Kidney glomerular epithelial cell (primary cell): ENCODE data around the gene PTGR2.
"Not testable (repeated sequence)": the region's sequence is repeated elsewhere in the genome, so short reads cannot be mapped to it uniquely, and the experiment has no call there.

Source experiments
- DNase-seq: peaks from one replicate; lab custom pipeline; 2025; lab: John Stamatoyannopoulos, UW

The PTGR2 gene

DNA sequence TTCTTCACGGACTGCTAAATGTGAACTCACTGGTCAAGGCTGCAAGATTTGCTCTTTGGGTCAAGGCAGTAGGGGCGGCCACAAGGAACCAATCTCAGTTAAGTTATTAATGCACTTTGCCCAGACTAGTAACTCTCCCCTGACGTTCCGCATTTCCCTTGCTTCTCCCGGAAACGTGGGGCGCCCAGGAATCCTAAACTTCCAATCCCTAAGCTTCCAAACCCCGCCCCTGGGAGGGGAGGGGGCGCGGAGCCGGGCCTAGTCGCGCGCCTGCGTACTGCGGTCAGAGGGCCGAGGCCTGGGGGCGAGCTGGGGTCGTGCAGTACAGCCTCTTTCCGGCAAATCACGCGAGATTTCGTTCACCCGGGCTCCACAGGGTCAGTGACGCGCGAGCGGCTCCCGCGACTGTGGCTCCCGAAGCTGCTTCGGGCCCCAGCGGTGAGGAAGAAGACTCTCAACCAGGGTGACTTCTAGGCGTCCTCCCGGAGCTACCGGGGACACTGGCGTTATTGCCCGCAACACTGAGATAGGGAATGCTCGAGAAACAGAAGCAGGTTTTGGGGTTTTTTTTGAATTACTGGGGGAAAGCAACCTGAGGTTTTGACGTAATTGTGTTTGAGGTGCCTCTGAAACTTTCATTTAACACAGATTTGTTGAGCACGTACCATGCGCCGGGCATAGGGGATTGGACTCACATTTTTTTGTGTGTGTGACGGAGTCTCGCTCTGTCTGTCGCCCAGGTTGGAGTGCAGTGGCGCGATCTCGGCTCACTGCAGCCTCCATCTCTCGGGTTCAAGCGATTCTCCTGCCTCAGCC is at the start of gene PTGR2:
Gene PTGR2, plus strand, starts transcription at position 265 of the 816 bp plus-strand sequence. CDS start 7,032 bp downstream, outside the sequence.
- DNase-seq = peak; percentile 93

- no peak for DNase-seq
Observed at GRCh38 chr14:73802431-73803188, 49.0 kb upstream of the PTGR2 start.

DNA sequence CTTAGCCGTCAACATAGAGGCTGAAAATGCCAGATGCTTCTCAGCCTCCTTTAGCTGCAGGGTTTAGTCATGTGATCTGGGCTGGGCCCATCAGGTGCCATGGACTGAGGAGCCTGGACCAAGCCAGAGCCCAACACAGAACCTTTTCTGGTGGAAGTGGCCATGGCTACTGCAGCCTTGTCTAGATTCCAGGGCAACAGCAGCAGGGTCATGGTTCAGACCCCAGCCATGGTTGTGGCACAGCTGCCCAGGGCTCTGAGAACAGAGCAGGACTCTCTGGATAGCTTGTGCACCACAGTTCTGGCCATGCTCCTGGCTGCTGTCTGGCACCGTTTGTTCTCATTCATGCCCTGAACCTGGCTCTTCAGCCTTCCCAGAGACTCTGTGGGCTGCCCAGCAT is 47.0 kb upstream of the PTGR2 start:
- DNase-seq = no peak

DNA sequence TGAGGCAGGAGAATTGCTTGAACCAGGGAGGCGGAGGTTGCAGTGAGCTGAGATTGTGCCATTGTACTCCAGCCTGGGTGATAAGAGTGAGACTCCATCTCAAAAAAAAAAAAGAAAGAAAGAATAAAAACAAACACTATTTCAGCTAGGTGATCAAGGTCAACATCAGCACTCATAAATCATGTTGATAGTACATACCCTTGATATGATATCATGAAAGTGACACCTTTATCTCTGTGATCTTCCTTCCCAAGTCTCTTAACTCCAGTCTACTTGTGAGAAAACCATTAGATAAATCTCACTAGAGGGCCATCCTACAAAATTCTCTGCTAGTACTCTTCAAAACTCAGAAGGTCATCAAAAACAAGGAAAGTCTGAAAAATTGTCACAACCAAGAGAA is 44.2 kb upstream of the PTGR2 start:
- DNase-seq = no peak

GRCh38 chr14:73809391-73809790 is 42.2 kb upstream of the PTGR2 start:
- DNase-seq = no peak

DNA sequence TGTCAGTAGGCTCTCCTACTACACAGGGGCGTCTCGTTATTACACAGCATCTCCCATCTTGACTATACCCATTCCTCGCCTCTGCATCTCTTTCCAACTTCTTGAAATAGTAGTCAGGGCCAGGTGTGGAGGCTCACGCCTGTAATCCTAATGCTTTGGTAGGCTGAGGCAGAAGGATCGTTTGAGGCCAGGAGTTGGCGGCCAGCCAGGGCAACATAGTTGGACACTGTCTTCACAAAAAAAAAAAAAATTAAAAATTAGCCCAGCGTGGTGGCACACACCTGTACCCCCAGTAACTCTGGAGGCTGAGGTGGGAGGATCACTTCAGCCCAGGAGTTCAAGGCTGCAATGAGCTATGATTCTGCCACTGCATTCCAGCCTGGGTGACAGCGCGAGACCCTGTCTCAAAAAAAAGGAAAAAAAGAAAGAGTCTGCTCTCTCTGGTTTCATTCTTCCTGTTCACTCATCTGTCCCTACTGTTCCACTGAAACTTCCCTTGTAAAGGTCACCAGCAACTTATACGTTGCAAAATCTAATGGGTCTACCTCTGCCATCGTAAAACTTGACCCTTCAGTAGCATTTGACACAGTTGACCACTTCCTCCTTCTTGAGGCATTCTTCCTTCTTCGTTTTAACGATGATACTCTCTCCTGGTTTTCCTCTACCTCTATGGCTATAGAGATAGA is 41.0 kb upstream of the PTGR2 start:
- DNase-seq = no peak

DNA sequence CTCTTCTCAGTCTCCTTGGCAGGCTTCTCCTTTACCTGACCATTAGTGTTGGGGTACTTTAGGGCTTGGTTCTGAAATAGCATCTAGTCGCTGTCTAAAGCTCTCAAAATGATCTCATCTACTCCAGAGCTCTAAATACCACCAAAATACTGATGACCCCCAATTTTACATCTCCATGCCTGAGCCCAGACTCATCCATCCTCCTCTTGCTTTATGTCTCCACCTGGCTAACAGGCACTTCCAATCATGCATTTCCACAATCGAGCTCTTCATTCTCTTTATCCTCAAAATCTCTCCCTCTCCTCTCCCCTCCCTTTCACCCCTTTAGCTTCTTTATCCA is 40.5 kb upstream of the PTGR2 start:
- DNase-seq = no peak

DNA sequence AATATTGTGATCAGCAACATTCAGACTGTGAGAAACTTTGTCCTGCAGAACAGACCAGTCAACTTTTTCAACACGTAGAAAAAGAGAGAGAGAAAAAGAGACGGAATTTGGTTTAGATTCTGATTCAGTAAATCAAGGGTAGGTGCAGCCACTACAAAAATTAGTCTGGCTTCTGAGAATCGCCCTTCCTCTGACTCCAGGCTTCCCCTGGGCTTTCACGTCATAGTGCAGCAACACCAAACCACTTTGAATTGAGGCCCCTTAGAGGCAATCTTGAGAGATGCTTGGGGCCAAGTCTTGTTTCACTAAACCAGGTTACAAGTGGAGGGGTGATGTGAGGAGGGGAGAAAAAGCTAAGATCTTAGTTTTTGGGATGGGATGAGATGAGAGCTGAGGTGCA is 37.5 kb upstream of the PTGR2 start:
- no peak for DNase-seq

DNA sequence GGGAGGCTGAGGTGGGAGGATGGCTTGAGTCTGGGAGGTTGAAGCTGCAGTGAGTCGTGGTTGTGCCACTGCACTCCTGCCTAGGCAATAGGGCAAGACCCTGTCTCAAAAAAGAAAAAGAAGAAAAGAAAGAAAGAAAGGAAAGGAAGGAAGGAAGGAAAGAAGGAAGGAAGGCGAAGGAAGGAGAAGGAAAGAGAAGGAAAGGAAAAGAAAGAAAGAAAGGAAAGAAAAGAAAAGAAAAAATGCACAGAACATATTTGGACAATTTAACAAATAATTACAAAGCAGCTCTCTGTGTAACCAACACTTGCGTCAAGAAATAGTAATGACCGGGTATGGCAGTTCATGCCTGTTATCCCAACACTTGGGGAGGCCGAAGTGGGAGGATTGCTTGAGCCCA is 35.8 kb upstream of the PTGR2 start:
- DNase-seq = no peak

DNA sequence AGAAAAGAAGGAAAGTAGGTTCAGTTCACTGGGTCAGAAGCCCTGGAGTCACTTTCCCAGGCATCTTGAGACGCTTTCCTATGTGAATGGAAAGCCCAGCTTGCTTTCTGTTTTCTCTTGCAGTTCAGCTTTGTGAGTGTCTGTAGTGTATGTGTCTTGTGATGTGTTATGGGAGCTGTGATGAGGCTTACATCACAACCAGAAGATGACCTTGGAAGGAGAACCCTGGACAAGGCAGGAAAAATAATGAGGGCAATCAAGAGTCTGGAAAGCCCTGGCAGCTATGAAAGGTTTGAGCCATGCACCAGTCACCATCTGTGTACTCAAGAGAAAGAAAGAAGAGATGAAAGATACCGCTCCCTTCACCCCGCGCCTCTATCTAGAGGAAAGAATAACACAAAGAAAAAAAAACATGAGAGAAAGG is 35.2 kb upstream of the PTGR2 start:
- DNase-seq = no peak

DNA sequence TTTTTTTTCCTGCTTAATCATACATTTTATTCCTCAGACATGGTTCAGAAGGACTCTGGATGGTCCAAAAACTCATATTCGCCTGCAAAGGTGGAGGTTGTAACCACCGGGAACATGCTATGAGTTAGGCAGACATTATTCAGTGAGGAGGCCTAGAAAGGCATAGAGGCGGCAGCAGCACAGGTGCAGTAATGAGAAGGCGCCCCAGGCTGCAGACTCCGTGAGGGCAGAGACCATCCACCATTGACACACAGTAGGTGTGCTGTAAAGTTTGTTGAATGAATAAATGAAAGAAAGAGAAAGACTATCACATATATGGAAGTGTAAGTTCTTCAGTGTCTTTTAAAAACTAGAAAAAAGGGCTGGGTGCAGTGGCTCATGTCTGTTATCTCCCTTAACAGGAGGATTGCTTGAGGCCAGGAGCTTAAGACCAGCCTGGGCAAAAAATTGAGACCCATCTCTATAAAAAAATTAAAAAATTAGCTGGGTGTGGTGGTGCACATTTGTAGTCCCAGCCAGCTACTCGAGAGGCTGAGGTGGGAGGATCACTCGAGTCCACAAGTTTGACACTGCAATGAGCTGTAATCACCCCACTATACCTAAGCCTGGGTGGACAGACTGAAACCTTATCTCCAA is 34.5 kb upstream of the PTGR2 start:
- DNase-seq = no peak

- DNase-seq = no peak
Observed at GRCh38 chr14:73818821-73819220, 32.8 kb upstream of the PTGR2 start.

DNA sequence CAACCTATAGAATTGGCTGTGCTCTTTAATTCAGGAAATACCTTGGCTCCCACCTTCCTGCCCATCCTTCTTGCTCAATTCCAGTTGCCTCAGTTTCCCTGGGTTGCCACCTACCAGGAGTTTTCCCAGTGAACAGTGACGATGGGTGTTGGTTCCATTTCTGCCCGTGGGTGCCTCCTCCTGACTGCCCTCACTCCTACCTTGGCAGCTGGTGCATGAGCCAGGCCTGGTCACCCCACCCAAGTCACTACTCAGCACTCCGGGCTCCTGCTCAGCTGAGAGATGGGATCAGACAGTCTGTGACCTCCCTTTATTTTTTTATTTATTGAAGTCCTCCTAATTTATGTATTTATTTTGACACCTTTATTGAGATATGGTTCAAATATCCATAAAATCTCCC is 31.0 kb upstream of the PTGR2 start:
- DNase-seq = no peak

DNA sequence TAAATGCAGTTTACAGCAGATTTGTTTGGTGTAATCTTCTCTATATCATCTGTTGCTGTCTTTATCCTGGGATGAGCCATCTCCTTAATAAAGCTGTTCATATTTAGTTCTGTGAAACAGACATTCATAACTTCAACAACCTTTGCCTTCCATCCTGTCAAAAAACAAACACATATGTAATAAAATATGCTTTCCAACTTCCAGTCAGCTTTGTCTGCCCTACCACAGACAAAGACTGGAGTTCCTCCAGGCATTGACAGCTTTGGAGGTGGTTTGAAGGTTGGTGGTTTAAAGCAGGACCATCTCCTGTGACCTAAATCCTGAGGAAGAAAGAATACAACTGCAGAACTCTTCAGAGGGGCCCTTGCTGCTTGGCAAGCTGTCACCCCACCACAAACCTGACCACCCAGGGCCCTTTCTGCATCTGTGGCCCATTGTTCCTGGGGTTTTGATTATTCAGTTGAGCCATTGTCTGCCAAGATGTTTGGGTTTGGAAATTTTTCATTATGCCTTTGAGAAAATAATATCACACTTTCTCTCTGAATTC is 28.2 kb upstream of the PTGR2 start:
- DNase-seq = no peak

GRCh38 chr14:73824127-73824526 is 27.5 kb upstream of the PTGR2 start:
- DNase-seq = no peak

DNA sequence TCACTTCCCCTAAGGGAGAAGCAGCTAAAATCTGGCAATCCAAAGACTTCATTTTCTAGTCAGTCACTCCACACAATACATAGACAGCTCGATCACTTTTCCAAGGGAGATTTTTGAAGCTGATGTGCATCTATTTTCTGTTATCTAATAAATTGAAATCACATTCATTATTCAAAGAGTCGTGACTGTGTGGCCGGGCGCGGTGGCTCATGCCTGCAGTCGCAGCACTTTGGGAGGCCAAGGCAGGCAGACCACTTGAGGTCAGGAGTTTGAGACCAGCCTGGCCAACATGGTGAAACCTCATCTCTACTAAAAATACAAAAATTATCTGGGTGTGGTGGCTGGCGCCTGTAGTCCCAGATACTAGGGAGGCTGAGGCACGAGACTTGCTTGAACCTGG is 27.1 kb upstream of the PTGR2 start:
- DNase-seq = no peak

GRCh38 chr14:73825551-73826188 is 26.0 kb upstream of the PTGR2 start:
- DNase-seq = peak; percentile 66

DNA sequence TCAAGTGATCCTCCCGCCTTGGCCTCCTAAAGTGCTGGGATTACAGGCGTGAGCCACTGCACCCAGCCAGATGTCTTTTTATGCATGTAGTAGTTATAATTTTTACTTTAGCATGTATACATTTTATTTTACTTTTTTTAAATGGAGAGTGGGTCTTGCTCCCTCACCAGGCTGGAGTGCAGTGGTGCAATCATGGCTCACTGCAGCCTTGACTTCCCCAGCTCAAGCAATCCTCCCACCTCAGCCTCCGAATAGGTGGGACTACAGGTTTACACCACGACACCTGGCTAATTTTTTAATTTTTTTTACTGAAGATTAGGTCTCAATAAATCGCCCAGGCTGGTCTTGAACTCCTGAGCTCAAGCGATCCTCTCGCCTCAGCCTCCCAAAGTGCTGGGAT is 24.4 kb upstream of the PTGR2 start:
- not testable (repeated sequence) for DNase-seq

- no peak for DNase-seq
Observed at GRCh38 chr14:73829071-73829470, 22.6 kb upstream of the PTGR2 start.

DNA sequence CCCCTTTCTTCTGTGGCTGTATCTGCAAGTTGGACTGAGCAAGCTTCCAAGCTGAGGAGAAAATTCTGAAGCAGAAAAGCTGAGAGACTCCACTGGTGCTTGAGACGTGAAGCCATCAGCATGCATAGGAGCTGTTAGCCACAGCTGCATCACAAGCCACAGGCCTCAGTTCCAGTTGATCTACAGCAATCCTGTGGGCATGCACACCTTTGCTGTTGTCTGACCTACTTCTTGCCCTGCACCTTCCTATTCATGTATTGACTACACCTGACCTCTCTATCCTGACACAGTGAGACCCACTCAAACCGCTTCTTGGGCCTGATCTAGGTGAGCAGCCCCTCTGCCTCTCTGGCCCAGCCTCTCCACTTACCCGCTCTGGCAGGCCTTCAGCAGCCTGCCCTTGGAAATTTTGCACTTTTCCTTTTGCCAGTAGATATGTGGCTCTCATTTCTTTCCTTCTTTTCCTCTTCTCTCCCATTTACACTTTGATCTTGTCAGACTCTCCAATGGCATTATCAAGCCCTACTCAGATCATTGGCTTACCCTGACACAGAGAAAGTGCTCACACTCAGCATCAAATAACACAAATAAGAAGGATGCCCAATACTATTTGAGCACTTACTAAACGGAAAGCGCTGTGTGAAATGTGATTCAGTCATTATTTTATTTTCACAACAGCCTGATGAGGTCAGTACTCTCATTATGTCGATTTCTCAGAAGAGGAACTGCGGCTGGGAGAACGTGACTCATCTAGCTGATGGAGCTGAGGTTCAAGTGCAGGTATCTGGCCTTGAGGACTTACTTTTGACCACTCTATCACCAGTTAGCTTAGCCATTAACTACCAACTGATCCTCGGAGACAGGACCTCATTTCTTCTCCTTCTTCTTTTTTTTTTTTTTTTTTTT is 21.9 kb upstream of the PTGR2 start:
- DNase-seq = peak; percentile 98

GRCh38 chr14:73833034-73833433 is 18.6 kb upstream of the PTGR2 start:
- peak; percentile 93 for DNase-seq
